ENCODE measurements around the gene RAD23A.

Gene RAD23A

DNA sequence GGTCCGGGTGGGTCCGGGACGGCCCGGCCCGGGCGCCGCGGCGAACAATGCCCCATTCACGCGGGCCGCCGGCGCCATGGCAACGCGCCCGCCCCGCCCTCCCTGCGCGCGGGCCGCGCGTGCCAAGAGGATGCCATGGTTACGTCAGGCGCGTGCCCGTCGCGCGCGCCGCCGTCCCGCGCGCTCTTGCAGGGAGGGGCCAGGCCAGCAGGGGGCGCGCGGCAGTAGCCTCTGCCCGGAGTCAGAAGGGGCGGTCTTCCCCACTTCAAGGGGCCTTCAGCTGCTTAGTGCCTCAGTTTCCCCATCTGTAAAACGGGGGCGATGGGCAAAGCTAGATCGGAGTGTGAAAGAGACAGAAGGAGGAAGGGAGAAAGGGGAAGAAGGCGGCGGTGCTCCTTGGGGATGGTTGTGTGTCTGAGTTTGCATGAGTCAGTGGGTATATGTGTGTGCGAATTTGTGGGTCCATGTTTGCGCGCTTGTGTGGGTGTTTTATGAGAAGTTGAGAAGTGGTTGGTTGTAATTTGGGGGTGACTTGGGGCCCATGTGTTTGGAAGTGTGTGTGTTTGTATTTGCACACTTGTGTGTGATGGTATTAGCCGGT is 38.0 kb downstream of the RAD23A start:
- Mint-ChIP-seq H3K36me3 (no peaks in the 10 kb centered on the region), H3K27ac (no peak overlapping the region), H3K4me3 (no peak overlapping the region), H3K9me3 (ENCODE audit: low read depth) (no peaks in the 10 kb centered on the region), H3K4me1 (ENCODE audit: low read depth) (no peaks in the 10 kb centered on the region), H3K27me3 (peaks cover 1% of the 10 kb centered on the region)

DNA sequence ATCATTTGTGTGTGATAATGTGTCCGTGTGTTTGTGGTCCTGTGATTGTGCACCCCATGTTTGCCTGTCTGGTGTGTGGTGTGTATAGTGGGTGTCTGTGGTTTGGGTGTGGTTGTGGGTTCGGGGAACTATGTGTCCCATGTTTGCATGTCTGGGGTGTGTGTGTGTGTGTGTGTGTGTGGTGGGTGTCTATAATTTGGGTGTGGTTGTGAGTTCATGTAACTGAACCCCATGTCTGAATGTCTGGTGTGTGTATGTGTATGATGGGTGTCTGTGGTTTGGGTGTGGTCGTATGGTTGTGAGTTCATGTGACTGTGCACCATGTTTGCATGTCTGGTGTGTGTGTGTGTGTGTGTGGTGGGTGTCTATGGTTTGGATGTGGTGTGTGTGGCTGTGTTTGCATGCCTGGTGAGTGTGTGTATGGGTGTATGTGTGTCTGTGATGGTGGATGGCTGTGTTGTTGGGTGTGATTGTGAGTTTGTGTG is 38.5 kb downstream of the RAD23A start:
- Mint-ChIP-seq H3K4me1 (ENCODE audit: low read depth) (no peaks in the 10 kb centered on the region), H3K9me3 (ENCODE audit: low read depth) (no peaks in the 10 kb centered on the region), H3K27me3 (peaks cover 1% of the 10 kb centered on the region), H3K4me3 (no peak overlapping the region), H3K36me3 (no peaks in the 10 kb centered on the region), H3K27ac (no peak overlapping the region)

DNA sequence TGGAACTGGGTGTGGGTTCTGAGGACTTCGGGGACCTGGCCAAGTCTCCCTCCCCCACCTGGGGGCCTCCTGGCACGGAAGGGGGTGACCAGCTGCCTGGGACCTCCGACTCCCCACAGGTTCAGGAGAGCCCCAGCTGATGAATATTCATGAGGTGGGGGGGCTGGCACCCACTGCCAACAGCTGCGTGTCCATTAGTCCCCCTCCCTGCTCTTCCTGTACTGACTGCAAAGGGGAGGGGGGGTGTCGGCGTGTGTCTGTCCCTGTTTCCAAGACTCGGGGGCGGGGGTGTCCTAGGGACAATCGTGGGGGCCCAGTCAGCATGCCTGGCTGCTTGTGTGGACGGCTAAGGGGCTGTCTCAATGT is 39.0 kb downstream of the RAD23A start:
- no peaks in the 10 kb centered on the region for H3K9me3 Mint-ChIP-seq (ENCODE audit: low read depth)
- no peaks in the 10 kb centered on the region for H3K4me1 Mint-ChIP-seq (ENCODE audit: low read depth)
- H3K36me3 Mint-ChIP-seq, result no peaks in the 10 kb centered on the region
- H3K27ac Mint-ChIP-seq, result no peak overlapping the region
- peaks cover 1% of the 10 kb centered on the region for H3K27me3 Mint-ChIP-seq
- no peak overlapping the region for H3K4me3 Mint-ChIP-seq

DNA sequence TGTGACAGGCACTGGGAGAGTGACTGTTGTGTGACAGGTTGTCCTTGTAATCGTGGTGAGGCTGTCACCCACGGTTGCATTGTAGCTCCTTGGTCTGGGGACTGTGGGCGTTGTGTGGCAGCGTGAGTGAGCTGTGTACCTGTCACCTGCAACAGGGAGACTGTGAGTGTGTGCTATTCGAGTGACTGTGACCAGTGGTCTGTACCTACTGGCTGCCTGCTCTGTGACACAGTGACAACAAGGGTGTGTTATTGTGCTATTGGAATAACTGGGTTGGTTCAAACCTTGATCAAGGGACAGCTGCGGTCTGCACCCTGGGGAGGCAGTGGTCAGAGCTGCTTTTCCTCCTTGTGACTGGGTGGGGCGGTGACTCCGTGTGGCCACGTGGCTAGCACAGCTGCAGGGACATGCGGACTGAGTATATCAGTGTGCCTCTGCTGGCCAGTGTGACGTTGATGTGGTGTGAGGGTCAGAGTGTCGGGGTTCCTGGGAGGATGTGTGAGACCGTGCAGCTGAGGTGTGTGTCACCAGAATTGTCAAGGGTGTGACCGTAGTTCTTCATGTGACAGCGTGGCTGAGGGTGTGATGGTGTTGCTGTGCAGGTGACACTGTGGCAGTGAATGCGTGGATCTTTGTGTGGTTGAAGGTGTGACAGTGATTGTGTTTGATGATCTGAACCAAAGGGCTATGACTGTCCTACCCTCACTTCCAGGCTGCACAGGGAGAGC is 39.6 kb downstream of the RAD23A start:
- Mint-ChIP-seq H3K27ac (no peak overlapping the region), H3K27me3 (peaks cover 1% of the 10 kb centered on the region), H3K4me3 (no peak overlapping the region), H3K4me1 (ENCODE audit: low read depth) (no peaks in the 10 kb centered on the region), H3K36me3 (no peaks in the 10 kb centered on the region), H3K9me3 (ENCODE audit: low read depth) (no peaks in the 10 kb centered on the region)

DNA sequence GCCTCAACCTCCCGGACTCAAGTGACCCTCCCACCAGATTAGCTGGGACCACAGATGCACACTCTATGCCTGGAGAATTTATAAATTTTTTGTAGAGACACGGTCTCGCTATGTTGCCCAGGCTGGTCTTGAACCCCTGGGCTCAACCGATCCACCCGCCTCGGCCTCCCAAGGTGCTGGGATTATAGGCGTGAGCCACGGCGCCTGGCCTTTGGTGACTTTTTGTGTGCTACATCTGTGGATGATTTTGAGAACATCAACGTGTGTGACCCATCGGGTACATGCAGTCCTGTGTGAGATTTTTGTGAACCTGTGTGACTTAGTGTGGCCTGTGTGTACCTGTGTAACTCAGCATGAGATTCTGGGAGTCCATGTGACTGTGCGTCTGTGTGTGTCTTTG is 41.1 kb downstream of the RAD23A start:
- peaks cover 2% of the 10 kb centered on the region for H3K4me1 Mint-ChIP-seq (ENCODE audit: low read depth)
- H3K27ac Mint-ChIP-seq, result no peak overlapping the region
- no peaks in the 10 kb centered on the region for H3K9me3 Mint-ChIP-seq (ENCODE audit: low read depth)
- no peaks in the 10 kb centered on the region for H3K36me3 Mint-ChIP-seq
- H3K27me3 Mint-ChIP-seq, result peaks cover 1% of the 10 kb centered on the region
- H3K4me3 Mint-ChIP-seq, result no peak overlapping the region

DNA sequence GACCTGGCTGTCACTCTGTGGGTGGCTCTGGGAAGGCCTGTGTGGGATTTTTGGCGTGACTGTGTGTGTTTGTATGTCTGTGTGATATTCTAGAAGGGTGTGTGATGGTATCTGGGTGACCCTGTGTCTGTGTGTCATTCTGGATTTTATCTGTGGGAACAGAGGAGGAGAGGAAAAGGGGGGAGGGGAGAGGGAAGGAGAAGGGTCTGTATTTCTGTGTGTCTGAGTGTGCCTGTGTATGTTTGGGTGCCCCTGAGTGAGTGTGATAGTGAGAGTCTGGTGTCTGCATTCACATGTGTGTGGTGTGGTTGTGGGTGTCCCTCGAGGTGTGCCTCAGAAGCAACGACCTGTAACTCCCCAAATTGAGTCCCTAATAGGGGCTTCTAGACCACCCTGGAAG is 41.5 kb downstream of the RAD23A start:
- no peaks in the 10 kb centered on the region for H3K36me3 Mint-ChIP-seq
- peaks cover 2% of the 10 kb centered on the region for H3K4me1 Mint-ChIP-seq (ENCODE audit: low read depth)
- peaks cover 1% of the 10 kb centered on the region for H3K27me3 Mint-ChIP-seq
- no peak overlapping the region for H3K27ac Mint-ChIP-seq
- no peaks in the 10 kb centered on the region for H3K9me3 Mint-ChIP-seq (ENCODE audit: low read depth)
- H3K4me3 Mint-ChIP-seq, result no peak overlapping the region

DNA sequence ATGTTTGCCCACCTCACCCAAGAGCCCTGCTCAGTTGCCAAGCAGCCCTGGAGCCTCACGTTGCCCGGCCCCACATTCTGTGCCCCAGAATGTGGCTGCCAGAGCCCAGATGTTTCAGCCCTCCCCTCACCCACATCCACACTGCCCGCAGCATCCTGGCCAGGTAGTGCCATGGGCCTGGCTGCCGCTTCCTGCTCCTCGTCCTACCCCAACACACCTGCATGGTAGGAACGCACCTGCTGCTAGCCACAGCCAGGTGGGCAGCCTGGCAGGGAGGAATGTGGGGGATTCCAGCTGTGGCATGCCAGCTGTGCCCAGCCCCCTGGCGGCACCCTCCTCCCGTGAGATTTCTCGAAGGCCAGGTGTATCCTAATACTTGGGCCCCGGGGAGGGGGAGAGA is 42.1 kb downstream of the RAD23A start:
- Mint-ChIP-seq H3K27me3 (peaks cover 1% of the 10 kb centered on the region), H3K4me3 (no peak overlapping the region), H3K27ac (no peak overlapping the region), H3K36me3 (no peaks in the 10 kb centered on the region), H3K4me1 (ENCODE audit: low read depth) (peaks cover 2% of the 10 kb centered on the region), H3K9me3 (ENCODE audit: low read depth) (no peaks in the 10 kb centered on the region)

DNA sequence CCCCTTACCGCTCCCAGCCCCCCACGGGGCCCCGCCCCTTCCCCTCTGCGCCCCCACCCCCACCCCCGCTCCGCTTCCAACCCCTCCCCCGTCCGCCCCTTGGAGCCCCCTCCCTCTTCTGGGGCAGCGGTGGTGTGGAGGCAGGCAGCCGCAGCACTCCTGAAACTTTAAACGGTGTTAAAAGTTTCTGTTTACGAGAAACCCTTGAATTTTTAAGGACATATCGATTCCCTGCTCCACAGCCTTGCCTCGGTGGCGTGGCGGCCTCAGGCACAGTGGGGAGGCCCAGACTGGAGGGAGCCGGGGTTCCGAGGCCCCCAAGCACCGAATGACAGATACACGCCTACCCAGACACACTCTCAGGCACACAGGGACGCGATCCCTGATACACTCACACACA is 44.8 kb downstream of the RAD23A start:
- no peaks in the 10 kb centered on the region for H3K36me3 Mint-ChIP-seq
- H3K27me3 Mint-ChIP-seq, result peaks cover 1% of the 10 kb centered on the region
- no peak overlapping the region for H3K4me3 Mint-ChIP-seq
- H3K4me1 Mint-ChIP-seq (ENCODE audit: low read depth), result peaks cover 8% of the 10 kb centered on the region
- H3K9me3 Mint-ChIP-seq (ENCODE audit: low read depth), result no peaks in the 10 kb centered on the region
- no peak overlapping the region for H3K27ac Mint-ChIP-seq

DNA sequence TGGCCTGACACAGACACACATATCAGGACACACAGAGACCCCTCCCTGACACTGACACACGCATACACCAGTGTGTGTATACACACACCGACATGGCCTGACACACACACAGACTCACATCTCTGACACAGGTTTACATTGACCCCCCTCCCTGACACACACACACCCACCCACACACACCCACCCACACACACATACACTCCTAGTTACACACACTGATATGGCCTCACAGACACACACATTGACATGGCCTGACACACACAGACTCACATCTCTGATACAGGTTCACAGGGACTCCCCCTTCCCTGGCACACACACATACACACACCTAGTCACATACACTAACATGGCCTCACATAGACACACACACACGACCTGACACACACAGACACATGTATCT is 45.2 kb downstream of the RAD23A start:
- Mint-ChIP-seq H3K27me3 (peaks cover 1% of the 10 kb centered on the region), H3K36me3 (no peaks in the 10 kb centered on the region), H3K4me3 (no peak overlapping the region), H3K9me3 (ENCODE audit: low read depth) (no peaks in the 10 kb centered on the region), H3K27ac (no peak overlapping the region), H3K4me1 (ENCODE audit: low read depth) (peaks cover 8% of the 10 kb centered on the region)

DNA sequence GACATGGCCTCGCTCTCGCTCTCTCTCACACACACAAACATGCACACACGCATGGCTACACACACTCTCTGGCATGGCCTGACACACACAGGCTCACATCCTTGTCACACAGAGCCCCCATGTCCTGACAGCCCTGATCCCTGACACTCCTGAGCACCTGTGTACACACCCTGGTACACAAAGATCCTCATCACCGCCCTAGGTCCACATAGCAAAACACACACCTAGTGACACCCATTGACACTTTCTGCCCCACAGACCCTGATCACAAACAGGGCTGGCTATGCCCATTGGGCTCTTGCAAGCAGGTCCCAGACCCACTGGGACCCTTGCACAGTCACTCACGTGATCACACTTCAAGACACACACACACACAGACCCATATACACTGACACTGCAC is 45.6 kb downstream of the RAD23A start:
- Mint-ChIP-seq H3K27ac (no peak overlapping the region), H3K4me1 (ENCODE audit: low read depth) (peaks cover 8% of the 10 kb centered on the region)

DNA sequence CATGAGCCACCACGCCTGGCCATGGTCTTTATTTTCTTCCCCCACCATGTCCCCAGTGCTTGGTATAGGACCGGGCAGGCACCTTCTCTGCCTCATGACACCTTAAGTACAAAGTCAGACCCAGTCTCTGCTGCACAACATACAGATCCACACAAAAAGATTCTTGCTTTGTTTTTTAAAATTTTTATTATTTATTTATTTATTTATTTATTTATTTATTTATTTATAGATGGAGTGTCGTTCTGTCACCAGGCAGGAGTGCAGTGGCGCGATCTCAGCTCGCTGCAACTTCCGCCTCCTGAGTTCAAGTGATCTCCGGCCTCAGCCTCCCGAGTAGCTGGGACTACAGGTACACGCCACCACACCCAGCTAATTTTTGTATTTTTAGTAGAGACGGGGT is 47.1 kb downstream of the RAD23A start:
- no peak overlapping the region for H3K27ac Mint-ChIP-seq
- H3K4me1 Mint-ChIP-seq (ENCODE audit: low read depth), result peaks cover 10% of the 10 kb centered on the region
- no peak overlapping the region for H3K4me3 Mint-ChIP-seq
- no peaks in the 10 kb centered on the region for H3K36me3 Mint-ChIP-seq
- H3K27me3 Mint-ChIP-seq, result no peaks in the 10 kb centered on the region
- H3K9me3 Mint-ChIP-seq (ENCODE audit: low read depth), result no peaks in the 10 kb centered on the region

More for the DNA sequence above, 45.6 kb downstream of the RAD23A start:
- Mint-ChIP-seq H3K9me3 (ENCODE audit: low read depth) (no peaks in the 10 kb centered on the region), H3K4me3 (no peak overlapping the region), H3K27me3 (peaks cover 1% of the 10 kb centered on the region), H3K36me3 (no peaks in the 10 kb centered on the region)

DNA sequence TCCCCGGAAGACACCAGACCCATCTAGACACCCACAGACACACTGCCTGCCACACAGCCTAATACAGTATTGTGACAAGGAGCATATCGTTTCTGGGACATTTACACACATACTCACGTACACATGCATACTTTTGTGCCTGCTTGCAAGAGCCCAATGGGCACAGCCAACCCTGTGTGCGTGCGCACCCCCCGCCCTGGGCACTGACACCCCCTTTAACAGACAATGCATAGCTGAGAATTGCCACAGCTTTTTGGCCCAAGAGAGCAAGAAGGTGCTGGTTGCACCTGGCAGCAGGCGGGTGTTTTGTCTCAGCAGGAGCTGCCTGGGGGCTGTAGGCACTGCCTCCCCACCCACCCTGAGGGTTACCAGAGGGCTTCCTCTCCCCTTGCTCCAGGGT is 47.9 kb downstream of the RAD23A start:
- peaks cover 10% of the 10 kb centered on the region for H3K4me1 Mint-ChIP-seq (ENCODE audit: low read depth)
- no peaks in the 10 kb centered on the region for H3K27me3 Mint-ChIP-seq
- H3K4me3 Mint-ChIP-seq, result peak overlapping the region; percentile 42
- H3K9me3 Mint-ChIP-seq (ENCODE audit: low read depth), result no peaks in the 10 kb centered on the region
- no peaks in the 10 kb centered on the region for H3K36me3 Mint-ChIP-seq
- H3K27ac Mint-ChIP-seq, result no peak overlapping the region

DNA sequence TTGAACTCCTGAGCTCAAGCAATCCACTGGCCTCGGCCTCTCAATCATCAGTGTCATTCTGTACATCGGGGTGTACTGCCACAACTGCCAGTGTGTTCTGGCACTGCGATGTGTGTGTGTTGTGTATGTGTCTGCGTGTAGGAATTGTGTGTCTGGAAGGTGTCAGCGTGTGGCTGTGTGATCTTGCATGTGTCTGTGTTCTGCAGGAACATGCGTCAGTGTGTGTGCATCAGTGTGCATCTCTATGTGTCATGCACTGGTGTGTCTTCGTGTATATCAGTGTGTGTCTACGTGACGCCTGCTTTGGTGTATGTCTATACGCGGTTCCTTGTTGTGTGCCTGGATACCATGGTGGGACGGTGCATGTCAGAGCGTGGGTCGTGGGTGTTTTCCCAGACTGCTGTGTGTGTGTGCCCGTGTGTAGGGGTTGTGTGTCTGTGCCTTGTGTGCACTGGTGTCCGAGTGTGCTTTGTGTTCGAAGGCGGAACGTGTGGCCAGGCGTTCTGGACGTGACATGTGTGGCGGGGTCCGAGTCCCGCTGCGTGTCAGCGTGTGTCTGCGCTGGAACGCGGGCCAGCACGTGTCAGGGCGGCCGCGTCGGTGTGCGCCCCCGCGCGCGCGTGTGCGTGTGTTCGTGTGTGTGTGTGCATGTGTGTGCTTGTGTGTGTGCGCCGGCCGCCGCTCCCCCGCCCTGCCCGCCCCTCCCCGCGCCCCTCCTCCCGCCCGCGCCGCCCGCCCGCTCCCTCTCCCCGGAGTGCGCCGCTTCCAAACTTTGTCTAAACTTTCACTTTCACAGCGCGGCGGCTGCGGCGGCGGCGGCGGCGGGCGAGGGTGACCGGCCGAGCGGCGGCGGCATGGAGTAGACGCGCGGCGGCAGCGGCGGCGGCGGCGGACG is 49.3 kb downstream of the RAD23A start, which contains the start of gene NFIX:
TSS of gene NFIX (plus strand) at position 775 of the 895 bp plus-strand sequence. CDS start 363 bp downstream, outside the sequence.
- H3K9me3 Mint-ChIP-seq (ENCODE audit: low read depth), result no peaks in the 10 kb centered on the region
- peaks cover 3% of the 10 kb centered on the region for H3K36me3 Mint-ChIP-seq
- H3K4me3 Mint-ChIP-seq, result peak within 1 kb of the TSS; percentile 93
- no peaks in the 10 kb centered on the region for H3K27me3 Mint-ChIP-seq
- H3K4me1 Mint-ChIP-seq (ENCODE audit: low read depth), result peaks cover 10% of the 10 kb centered on the region
- peak within 1 kb of the TSS; percentile 93 for H3K27ac Mint-ChIP-seq

DNA sequence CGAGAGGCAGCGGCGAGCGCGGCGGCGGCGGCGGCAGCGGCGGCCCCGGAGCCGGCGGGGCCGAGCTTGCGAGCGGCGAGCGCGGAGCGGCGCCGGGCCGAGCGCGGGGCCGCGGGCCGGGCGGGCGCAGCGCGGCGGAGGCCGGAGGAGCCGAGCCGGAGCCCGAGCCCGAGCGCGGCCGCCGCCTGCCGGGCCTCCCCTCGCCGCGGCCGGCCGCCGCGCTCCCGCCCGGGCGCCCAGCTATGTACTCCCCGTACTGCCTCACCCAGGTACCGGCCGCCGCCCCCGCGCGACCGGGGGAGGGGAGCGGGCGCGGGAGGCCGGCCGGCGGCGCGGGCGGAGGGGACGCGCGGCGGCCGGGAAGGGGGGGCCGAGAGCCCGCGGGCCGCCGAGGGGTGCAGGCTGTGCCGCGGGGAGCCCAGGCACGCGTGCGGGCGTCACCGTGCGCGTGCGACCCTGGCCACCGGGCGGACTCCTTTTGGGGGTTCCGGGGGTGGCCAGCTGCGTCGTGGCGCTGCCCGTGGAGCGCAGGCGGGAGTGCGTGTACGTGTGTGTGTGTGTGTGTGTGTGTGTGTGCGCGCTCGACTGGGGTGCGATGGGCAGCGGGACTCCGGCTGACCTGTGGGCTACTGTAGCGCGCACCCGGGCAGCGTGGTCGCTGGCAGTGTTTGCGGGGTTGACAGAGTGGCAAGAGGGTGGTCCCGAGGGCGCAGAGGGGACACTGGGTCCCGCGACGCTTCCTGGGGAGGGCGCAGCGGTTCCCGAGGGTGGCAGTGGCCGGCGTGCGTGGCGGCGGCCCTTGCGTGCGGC is 50.1 kb downstream of the RAD23A start:
- Mint-ChIP-seq H3K4me3 (peak overlapping the region; percentile 84), H3K27me3 (no peaks in the 10 kb centered on the region), H3K4me1 (ENCODE audit: low read depth) (peaks cover 10% of the 10 kb centered on the region), H3K36me3 (peaks cover 3% of the 10 kb centered on the region), H3K27ac (no peak overlapping the region), H3K9me3 (ENCODE audit: low read depth) (no peaks in the 10 kb centered on the region)
